PC-3 (cell line): ENCODE results near the gene WEE2. TPM values are rescaled to one million over a fixed set of nuclear protein-coding genes. Genes with fewer than 3 reads are reported as not detected.

Source experiments
- ATAC-seq: fragments of 200-7000 bp; cut with Tn5 transposase; 2 replicates; pipeline ENCODE4 v1.9.1; 2020; ENCODE audit warnings: mild to moderate bottlenecking, moderate library complexity
- BruUV-seq: library from RNA; stranded (reverse); fragments of 400-500 nt; replicated peaks from 2 replicates; lab custom pipeline; 2021; lab: Mats Ljungman, UMichigan
- CTCF ChIA-PET: fragments of 300-600 bp; sonication (Branson Sonifier 250); formaldehyde crosslinking; loops from one replicate; lab custom pipeline; 2022; ENCODE audit warnings: antibody characterized with exemption; lab: Charles Lee
- POLR2A ChIA-PET: fragments of 300-600 bp; sonication (Branson Sonifier 250); formaldehyde crosslinking; loops from one replicate; lab custom pipeline; 2022; ENCODE audit warnings: antibody characterized with exemption; ENCODE audit not compliant: unreplicated experiment; lab: Charles Lee
- DNase-seq: peaks from one replicate; pipeline ENCODE4 v3.0.0-alpha.2; 2015
- H2AFZ ChIP-seq: fragments of 300-600 bp; sonication (generic); 2 replicates; pipeline ENCODE4 v1.6.0; 2016; ENCODE audit warnings: antibody characterized with exemption, low read length
- H3F3A ChIP-seq: fragments of 300-600 bp; sonication (generic); one replicate; pipeline ENCODE4 v1.6.0; 2017; ENCODE audit warnings: antibody characterized with exemption, low read length, control low read depth, mild to moderate bottlenecking; ENCODE audit not compliant: unreplicated experiment
- H3K27ac ChIP-seq: fragments of 300-600 bp; sonication (generic); 2 replicates; pipeline ENCODE4 v1.5.1; 2016; ENCODE audit warnings: mild to moderate bottlenecking, low read length
- H3K27me3 ChIP-seq: fragments of 300-600 bp; sonication (generic); 2 replicates; pipeline ENCODE4 v1.6.1; 2016; ENCODE audit warnings: low read length, mixed read lengths
- H3K36me3 ChIP-seq: fragments of 300-600 bp; sonication (generic); 2 replicates; pipeline ENCODE4 v1.6.1; 2016; ENCODE audit warnings: low read depth, mixed run types, low read length, mixed read lengths
- H3K4me1 ChIP-seq: fragments of 300-600 bp; sonication (generic); 2 replicates; pipeline ENCODE4 v1.5.1; 2016; ENCODE audit warnings: low read length; ENCODE audit not compliant: insufficient read depth
- H3K4me2 ChIP-seq: fragments of 300-600 bp; sonication (generic); 2 replicates; pipeline ENCODE4 v1.6.0; 2016; ENCODE audit warnings: low read length
- H3K4me3 ChIP-seq: fragments of 300-600 bp; sonication (generic); 2 replicates; pipeline ENCODE4 v1.5.1; 2016; ENCODE audit warnings: mild to moderate bottlenecking, low read length, mixed read lengths
- H3K79me2 ChIP-seq: fragments of 300-600 bp; sonication (generic); 2 replicates; pipeline ENCODE4 v1.6.1; 2017; ENCODE audit warnings: low read length, mixed read lengths
- H3K9ac ChIP-seq: fragments of 300-600 bp; sonication (generic); 2 replicates; pipeline ENCODE4 v1.6.0; 2016; ENCODE audit warnings: mild to moderate bottlenecking, low read length
- H3K9me2 ChIP-seq: fragments of 300-600 bp; sonication (generic); replicated peaks from 2 replicates; pipeline ENCODE4 v1.6.1; 2016; ENCODE audit warnings: mixed run types, low read length, mixed read lengths
- H3K9me3 ChIP-seq: fragments of 300-600 bp; sonication (generic); 2 replicates; pipeline ENCODE4 v1.6.1; 2016; ENCODE audit warnings: low read length, mixed read lengths
- H4K20me1 ChIP-seq: fragments of 300-600 bp; sonication (generic); 2 replicates; pipeline ENCODE4 v1.6.1; 2016; ENCODE audit warnings: low read length, mixed read lengths
- EZH2 ChIP-seq: fragments of 300-600 bp; sonication (generic); IDR thresholded peaks from one replicate; pipeline ENCODE4 v1.6.1; 2017; ENCODE audit warnings: antibody characterized with exemption, mild to moderate bottlenecking, low read length; ENCODE audit not compliant: unreplicated experiment
- EZH2phosphoT487 ChIP-seq: fragments of 300-600 bp; sonication (generic); IDR thresholded peaks from 2 replicates; pipeline ENCODE4 v1.6.1; 2018; ENCODE audit warnings: mild to moderate bottlenecking, antibody characterized with exemption, low read length, borderline replicate concordance
- intact Hi-C: fragments of 100-400 bp; cut with micrococcal nuclease; formaldehyde crosslinking; loops from 2 replicates; pipeline ENCODE4 v1.9.0; 2023
- total RNA-seq: library from RNA; depleted of rRNA; stranded (reverse); fragments of >200 nt; gene quantifications from 2 replicates; pipeline ENCODE4 v1.2.3, GENCODE V29; 2014
- TF ChIP-seq, protein P1 (sequence below): fragments of 300-600 bp; sonication (generic); conservative IDR thresholded peaks from 2 replicates; pipeline ENCODE4 v1.5.1; 2017; ENCODE audit warnings: antibody characterized with exemption, low read depth, mild to moderate bottlenecking, low read length

WEE2 gene
- total RNA-seq, 1 experiment from 2014 or later, result not detected

GRCh38 chr7:141674702-141675101, 33.5 kb upstream of the WEE2 start:
- intact Hi-C loops, result no loop called here
- no peaks in the 10 kb centered on the region for H3K79me2 ChIP-seq
- peak overlapping the region; percentile 55; the same call in 1 of the 2 replicates for H3K9ac ChIP-seq
- H3K4me3 ChIP-seq, result no peak overlapping the region
- no peaks in the 10 kb centered on the region for H3K27me3 ChIP-seq
- DNase-seq (no peak), ATAC-seq (no peak)
- H2AFZ ChIP-seq, result no peak overlapping the region
- H4K20me1 ChIP-seq, result no peaks in the 10 kb centered on the region
- no peaks in the 10 kb centered on the region for H3F3A ChIP-seq
- no TSS peak for BruUV-seq
- no peaks in the 10 kb centered on the region for H3K9me3 ChIP-seq
- no peaks in the 10 kb centered on the region for H3K9me2 ChIP-seq
- POLR2A ChIA-PET, result no interaction called here
- H3K27ac ChIP-seq, result peak overlapping the region; percentile 82
- TF ChIP-seq EZH2, result no peak
- TF ChIP-seq, protein P1, sequence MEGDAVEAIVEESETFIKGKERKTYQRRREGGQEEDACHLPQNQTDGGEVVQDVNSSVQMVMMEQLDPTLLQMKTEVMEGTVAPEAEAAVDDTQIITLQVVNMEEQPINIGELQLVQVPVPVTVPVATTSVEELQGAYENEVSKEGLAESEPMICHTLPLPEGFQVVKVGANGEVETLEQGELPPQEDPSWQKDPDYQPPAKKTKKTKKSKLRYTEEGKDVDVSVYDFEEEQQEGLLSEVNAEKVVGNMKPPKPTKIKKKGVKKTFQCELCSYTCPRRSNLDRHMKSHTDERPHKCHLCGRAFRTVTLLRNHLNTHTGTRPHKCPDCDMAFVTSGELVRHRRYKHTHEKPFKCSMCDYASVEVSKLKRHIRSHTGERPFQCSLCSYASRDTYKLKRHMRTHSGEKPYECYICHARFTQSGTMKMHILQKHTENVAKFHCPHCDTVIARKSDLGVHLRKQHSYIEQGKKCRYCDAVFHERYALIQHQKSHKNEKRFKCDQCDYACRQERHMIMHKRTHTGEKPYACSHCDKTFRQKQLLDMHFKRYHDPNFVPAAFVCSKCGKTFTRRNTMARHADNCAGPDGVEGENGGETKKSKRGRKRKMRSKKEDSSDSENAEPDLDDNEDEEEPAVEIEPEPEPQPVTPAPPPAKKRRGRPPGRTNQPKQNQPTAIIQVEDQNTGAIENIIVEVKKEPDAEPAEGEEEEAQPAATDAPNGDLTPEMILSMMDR, result peak; percentile 66
- H3K36me3 ChIP-seq, result no peaks in the 10 kb centered on the region; the same call in 1 of the 2 replicates
- no peak overlapping the region for H3K4me2 ChIP-seq
- CTCF ChIA-PET, result no interaction called here
- peaks cover 29% of the 10 kb centered on the region for H3K4me1 ChIP-seq

DNA sequence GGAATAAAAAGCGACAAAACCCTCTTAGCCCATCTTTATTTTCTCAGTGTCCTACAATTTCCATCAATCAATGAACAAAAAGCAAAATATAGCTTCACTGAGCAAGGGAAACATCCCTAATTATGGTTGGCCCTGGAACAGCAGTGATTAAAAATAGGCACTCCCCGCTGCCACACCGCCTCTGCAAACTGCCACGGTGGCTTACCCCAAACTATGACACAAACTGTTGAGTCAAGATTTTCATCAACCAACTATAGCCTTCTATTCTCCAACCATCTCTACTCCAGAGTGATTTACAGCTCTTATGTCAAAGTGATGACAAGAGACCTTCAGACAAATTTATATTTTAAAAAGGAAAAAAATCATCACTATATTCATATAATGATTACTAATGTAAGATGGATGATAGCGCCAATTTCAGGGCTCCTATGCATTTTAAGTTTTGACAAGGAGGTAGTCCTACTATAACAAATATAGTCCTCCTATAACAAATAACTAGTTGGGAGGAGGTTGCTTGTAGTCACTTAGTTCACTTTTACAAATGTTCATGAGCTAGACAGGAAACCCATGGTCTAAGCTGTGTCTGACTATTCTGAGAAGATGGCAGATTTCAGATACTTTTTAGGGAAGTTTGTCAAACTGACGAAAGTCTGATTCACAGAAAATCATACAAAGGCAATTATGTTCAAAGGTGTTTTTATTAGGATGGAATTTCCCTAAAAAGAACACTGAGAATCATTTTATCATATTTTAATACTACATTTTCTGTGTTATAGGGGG, 32.5 kb upstream of the WEE2 start:
- H3K9me2 ChIP-seq, result no peaks in the 10 kb centered on the region
- no peaks in the 10 kb centered on the region for H3K79me2 ChIP-seq
- H3K4me2 ChIP-seq, result no peak overlapping the region
- no peaks in the 10 kb centered on the region; the same call in 1 of the 2 replicates for H3K36me3 ChIP-seq
- H3F3A ChIP-seq, result no peaks in the 10 kb centered on the region
- TF ChIP-seq EZH2 (no peak), EZH2phosphoT487 (no peak)
- TF ChIP-seq, protein P1, result no peak
- H4K20me1 ChIP-seq, result no peaks in the 10 kb centered on the region
- no peak overlapping the region; the same call in 1 of the 2 replicates for H3K9ac ChIP-seq
- DNase-seq (no peak), ATAC-seq (no peak)
- intact Hi-C loops, result loop anchor here (1.0 kb wide), 1 partner anchor 20 kb away; no protein-coding TSS in a partner anchor
- CTCF ChIA-PET, result no interaction called here
- no peaks in the 10 kb centered on the region for H3K27me3 ChIP-seq
- H3K27ac ChIP-seq, result peak overlapping the region; percentile 82
- POLR2A ChIA-PET, result no interaction called here
- BruUV-seq, result no TSS peak
- H3K4me1 ChIP-seq, result peaks cover 29% of the 10 kb centered on the region
- H3K9me3 ChIP-seq, result no peaks in the 10 kb centered on the region
- no peak overlapping the region for H2AFZ ChIP-seq
- no peak overlapping the region for H3K4me3 ChIP-seq

DNA sequence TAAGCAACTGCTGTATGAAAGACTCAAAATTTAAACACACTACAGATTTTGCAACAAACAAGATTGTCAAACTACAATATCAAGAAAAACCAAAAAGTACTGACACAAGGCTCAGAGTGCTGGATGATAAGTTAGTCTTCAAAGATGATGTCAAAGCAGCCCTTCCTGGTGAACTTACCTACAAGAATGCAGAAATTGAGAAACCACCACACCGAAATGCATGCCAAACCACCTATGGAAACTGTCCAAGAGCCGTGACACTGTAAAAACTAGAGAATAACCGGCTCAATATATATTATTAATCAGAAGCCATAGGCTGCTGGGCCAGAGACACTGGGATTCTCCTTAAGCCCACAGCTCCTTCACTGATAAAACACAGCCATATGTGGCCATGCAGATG, 31.5 kb upstream of the WEE2 start:
- POLR2A ChIA-PET, result no interaction called here
- no peak overlapping the region for H3K4me3 ChIP-seq
- no peaks in the 10 kb centered on the region; the same call in 1 of the 2 replicates for H3K36me3 ChIP-seq
- peaks cover 29% of the 10 kb centered on the region for H3K4me1 ChIP-seq
- TF ChIP-seq, protein P1, result no peak
- TF ChIP-seq EZH2phosphoT487 (no peak), EZH2 (no peak)
- H3K79me2 ChIP-seq, result no peaks in the 10 kb centered on the region
- H3K27ac ChIP-seq, result peak overlapping the region; percentile 82
- H3K4me2 ChIP-seq, result peak overlapping the region; percentile 37
- CTCF ChIA-PET, result no interaction called here
- H2AFZ ChIP-seq, result no peak overlapping the region
- H3K27me3 ChIP-seq, result no peaks in the 10 kb centered on the region
- DNase-seq, result peak; percentile 88
- H3F3A ChIP-seq, result no peaks in the 10 kb centered on the region
- H3K9me3 ChIP-seq, result no peaks in the 10 kb centered on the region
- BruUV-seq, result no TSS peak
- no peaks in the 10 kb centered on the region for H4K20me1 ChIP-seq
- no peaks in the 10 kb centered on the region for H3K9me2 ChIP-seq
- peak overlapping the region; percentile 23; the same call in 1 of the 2 replicates for H3K9ac ChIP-seq
- intact Hi-C loops, result loop anchor here (1.0 kb wide), 1 partner anchor 19 kb away; no protein-coding TSS in a partner anchor
- ATAC-seq, result peak; percentile 60
